Thyroid gland (tissue), 4 donors: ENCODE results near the gene TMEM198.

Experiments
- POLR2A ChIP-seq, 2 donors: fragments of 450-650 bp; IDR thresholded peaks; one replicate each; pipeline ENCODE4 v1.6.1; 2017; ENCODE audit warnings: antibody characterized with exemption in 2 of 2, mild to moderate bottlenecking in 2 of 2, moderate library complexity in 1 of 2
- TF ChIP-seq, protein P1 (sequence below), 6 experiments: fragments of 200-600 bp in 3 of 6; fragments of 450-650 bp in 3 of 6; sonication (generic) in 3 of 6; IDR thresholded peaks; one replicate each; pipeline ENCODE4 v1.5.1; 2016 to 2019; ENCODE audit warnings: antibody characterized with exemption in 6 of 6, mild to moderate bottlenecking in 2 of 6, inconsistent platforms in 1 of 6, moderate library complexity in 1 of 6

DNA sequence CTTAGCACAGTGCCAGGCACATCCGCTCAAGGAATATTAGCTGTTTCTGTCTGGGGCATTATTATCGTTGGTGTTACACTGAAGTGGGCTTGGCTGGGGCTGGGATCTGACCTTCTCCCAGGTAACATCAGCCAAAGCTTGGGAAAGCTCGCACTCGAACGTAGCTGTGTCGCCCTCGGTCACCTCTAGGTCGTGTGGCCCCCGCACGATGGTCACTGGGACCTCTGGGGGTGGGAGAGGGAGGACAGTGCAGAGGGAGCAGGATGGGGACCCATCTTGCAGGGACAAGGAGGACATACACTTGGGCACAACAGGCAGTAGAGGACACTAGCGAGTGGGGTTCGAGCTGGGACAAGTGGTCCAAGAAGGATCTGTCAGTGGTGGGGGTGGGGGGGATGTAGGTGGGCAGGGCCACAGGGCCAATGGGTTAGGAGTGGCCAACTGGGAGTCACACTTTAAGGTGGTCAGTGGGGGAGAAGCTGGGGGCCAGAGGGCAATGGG is 9.7 kb downstream of the TMEM198 start:
- TF ChIP-seq, protein P1, sequence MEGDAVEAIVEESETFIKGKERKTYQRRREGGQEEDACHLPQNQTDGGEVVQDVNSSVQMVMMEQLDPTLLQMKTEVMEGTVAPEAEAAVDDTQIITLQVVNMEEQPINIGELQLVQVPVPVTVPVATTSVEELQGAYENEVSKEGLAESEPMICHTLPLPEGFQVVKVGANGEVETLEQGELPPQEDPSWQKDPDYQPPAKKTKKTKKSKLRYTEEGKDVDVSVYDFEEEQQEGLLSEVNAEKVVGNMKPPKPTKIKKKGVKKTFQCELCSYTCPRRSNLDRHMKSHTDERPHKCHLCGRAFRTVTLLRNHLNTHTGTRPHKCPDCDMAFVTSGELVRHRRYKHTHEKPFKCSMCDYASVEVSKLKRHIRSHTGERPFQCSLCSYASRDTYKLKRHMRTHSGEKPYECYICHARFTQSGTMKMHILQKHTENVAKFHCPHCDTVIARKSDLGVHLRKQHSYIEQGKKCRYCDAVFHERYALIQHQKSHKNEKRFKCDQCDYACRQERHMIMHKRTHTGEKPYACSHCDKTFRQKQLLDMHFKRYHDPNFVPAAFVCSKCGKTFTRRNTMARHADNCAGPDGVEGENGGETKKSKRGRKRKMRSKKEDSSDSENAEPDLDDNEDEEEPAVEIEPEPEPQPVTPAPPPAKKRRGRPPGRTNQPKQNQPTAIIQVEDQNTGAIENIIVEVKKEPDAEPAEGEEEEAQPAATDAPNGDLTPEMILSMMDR (IDR thresholded peaks at IDR 0.05) = no peak
- no peak for TF ChIP-seq POLR2A (IDR thresholded peaks at IDR 0.05)
